H7 (cell line): ENCODE data around the gene USP2. TPM values are rescaled to one million over a fixed set of nuclear protein-coding genes. Genes with fewer than 3 reads are reported as not detected.

Experiments
- DNase-seq: peaks from one replicate; pipeline ENCODE4 v3.0.0; 2012
- H3K27me3 ChIP-seq: 2 replicates; pipeline ENCODE4 v1.6.0; 2011; ENCODE audit warnings: mild to moderate bottlenecking, low read length; ENCODE audit not compliant: control insufficient read depth, insufficient read depth
- H3K36me3 ChIP-seq: replicated peaks from 2 replicates; pipeline ENCODE4 v1.5.1; 2011; ENCODE audit warnings: low read length; ENCODE audit not compliant: control insufficient read depth, insufficient read depth
- H3K4me3 ChIP-seq: 2 replicates; pipeline ENCODE4 v1.5.1; 2011; ENCODE audit warnings: low read depth, mild to moderate bottlenecking, control low read depth, low read length, moderate library complexity; ENCODE audit not compliant: insufficient read depth
- total RNA-seq: library from RNA; depleted of rRNA; stranded (reverse); fragments of >200 nt; shearing (Covaris generic); gene quantifications from 2 replicates; pipeline ENCODE4 v1.2.3, GENCODE V29; 2014

The USP2 gene
- total RNA-seq, 1 experiment from 2014 or later, result 2.8 TPM

DNA sequence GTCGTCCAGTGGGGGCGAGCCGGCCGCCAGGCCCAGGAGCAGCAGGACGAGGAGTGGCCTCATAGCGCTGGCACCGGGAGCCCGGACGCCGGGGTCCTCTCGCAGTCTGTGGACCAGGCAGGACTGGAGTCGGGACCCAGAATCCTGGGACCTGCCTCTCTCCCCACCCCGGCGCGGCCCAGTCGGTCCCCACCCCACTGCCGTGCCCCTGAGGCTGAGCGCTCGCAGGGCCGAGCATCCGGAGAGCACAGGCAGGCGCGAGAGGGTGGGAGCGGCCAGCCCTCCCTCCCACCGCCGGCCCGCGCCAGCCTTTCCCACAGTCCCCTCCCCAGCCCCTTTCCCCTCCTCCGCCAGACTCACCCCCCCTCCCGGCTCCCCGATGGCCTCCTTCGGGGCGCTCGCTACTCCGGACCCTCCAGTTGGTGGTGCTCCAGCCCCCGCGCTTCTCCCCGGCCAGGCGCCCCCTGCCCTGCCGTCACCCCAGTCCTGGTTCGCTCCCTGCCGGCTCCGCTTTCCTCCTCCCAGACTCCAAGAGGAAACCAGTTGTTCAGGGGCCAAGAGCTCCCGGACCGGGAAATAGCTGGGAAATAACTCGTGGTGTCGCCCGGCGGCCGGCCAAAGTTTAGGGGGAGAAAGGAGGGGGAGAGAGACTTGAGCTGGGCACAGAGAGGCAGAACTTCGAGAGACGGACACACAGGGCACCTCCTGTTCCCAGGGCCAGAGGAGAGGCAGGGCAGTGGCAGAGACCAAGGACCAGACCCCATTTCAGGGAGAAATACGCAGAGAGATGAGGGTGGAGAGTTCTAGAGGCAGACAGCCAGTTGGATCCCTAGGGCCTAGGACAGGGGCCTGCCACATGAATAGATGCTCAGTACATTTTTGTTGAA is 40.9 kb downstream of the USP2 start, which contains the start of gene C1QTNF5:
C1QTNF5 (minus strand) TSS at position 549 of the 887 bp plus-strand sequence; CDS start at position 63, 486 bp downstream.
- peaks cover 38% of the 10 kb centered on the region for H3K27me3 ChIP-seq
- DNase-seq, result peak; percentile 90

GRCh38 chr11:119339589-119340334 is 41.7 kb downstream of the USP2 start:
- peaks cover 38% of the 10 kb centered on the region for H3K27me3 ChIP-seq
- DNase-seq, result peak; percentile 96
- peak overlapping the region; percentile 59 for H3K4me3 ChIP-seq
- H3K36me3 ChIP-seq, result peaks cover 7% of the 10 kb centered on the region

More for the DNA sequence above, 40.9 kb downstream of the USP2 start, which contains the start of gene C1QTNF5:
- H3K36me3 ChIP-seq, result peaks cover 7% of the 10 kb centered on the region
- peak within 1 kb of the TSS; percentile 59 for H3K4me3 ChIP-seq

- peak; percentile 54 for DNase-seq
- peaks cover 7% of the 10 kb centered on the region for H3K36me3 ChIP-seq
- peak overlapping the region; percentile 59 for H3K4me3 ChIP-seq
- peaks cover 38% of the 10 kb centered on the region for H3K27me3 ChIP-seq
These were observed 42.4 kb downstream of the USP2 start for GRCh38 chr11:119338965-119339588.

DNA sequence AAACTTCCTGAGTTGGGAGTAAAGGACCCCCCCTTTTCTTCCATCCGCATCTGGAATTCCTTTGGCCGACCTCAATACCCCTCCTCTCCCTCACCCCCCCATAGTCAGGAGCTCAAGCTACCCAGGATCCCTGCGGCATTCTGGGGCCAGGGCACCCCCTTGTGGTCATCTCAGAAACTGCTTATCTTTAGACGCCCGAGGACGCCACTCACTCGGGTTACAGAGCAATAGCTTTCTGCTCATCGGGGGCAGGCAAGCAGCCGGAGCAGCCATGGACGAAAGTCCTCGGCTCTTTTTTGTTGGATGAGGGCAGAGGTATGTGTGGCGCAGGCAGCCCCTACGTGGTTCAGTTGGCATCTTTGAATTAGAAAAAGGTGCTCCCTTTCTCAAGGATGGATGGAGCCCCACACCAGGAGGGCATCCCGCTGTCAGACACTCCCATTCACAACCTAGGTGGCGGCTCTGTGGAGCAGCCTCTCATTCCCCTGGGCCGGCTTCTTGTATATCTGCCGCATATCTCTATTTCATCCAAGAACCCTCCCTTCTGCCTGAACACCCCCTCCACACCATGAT is 43.1 kb downstream of the USP2 start:
- H3K27me3 ChIP-seq, result peaks cover 38% of the 10 kb centered on the region
- peaks cover 7% of the 10 kb centered on the region for H3K36me3 ChIP-seq
- peak overlapping the region; percentile 27 for H3K4me3 ChIP-seq
- peak; percentile 93 for DNase-seq

GRCh38 chr11:119337581-119338317 is 43.7 kb downstream of the USP2 start:
- peak; percentile 90 for DNase-seq
- Histone ChIP-seq H3K27me3 (peaks cover 38% of the 10 kb centered on the region), H3K36me3 (peaks cover 7% of the 10 kb centered on the region), H3K4me3 (peak overlapping the region; percentile 27)

DNA sequence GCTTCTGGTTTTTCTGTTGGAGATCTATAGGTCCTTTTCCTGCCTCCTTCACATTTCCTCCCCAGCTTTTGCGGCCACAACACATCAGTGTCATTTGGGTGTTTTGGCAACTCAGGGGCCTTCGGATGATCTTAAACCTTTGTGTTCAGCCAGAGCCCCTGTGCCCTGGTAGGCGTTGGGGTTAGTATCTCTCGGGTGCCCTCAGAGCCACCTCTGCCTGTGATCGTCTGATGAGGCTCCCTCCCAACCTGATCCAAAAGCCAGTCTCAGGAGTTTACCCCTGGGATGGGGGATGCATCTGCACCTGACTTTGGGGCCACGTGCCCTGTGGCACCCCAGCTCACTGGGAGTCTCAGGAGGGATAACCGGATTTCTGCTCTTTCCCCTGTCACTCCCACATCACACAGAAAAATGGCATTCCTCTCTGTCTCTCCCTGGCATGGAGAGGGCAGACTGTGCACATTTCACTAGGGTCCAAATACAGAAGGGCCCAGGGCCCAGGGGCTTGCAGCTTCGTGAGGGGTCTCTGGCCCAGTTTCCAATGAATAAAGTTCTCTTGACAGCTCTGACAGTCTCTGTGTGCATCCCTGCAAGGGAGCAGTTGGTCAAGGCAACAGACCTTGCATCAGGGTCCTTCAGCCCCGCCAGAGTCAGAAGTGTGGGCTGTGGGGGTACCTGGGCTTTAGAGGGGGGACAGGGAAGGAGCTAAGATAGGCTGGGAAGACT is 44.6 kb downstream of the USP2 start:
- peaks cover 31% of the 10 kb centered on the region for H3K27me3 ChIP-seq
- peak; percentile 14 for DNase-seq
- peaks cover 7% of the 10 kb centered on the region for H3K36me3 ChIP-seq
- peak overlapping the region; percentile 27 for H3K4me3 ChIP-seq

- Histone ChIP-seq H3K36me3 (peaks cover 7% of the 10 kb centered on the region), H3K4me3 (no peak overlapping the region), H3K27me3 (peaks cover 21% of the 10 kb centered on the region)
- peak; percentile 24 for DNase-seq
These were observed 45.6 kb downstream of the USP2 start for GRCh38 chr11:119335655-119336543.

DNA sequence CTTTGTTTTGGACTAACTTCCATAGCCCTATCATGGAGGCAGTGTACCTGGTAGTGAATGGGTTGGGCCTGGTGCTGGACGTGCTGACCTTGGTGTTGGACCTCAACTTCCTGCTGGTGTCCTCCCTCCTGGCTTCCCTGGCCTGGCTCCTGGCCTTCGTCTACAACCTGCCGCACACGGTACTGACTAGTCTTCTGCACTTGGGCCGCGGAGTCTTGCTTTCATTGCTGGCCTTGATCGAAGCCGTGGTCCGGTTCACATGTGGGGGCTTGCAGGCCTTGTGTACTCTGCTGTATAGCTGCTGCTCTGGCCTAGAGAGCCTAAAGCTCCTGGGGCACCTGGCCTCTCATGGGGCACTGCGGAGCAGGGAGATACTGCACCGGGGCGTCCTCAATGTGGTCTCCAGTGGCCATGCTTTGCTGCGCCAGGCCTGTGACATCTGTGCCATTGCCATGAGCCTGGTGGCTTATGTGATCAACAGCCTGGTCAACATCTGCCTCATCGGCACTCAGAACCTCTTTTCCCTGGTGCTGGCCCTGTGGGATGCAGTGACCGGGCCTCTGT is 46.3 kb downstream of the USP2 start:
- Histone ChIP-seq H3K4me3 (peak overlapping the region; percentile 84), H3K27me3 (peaks cover 14% of the 10 kb centered on the region), H3K36me3 (peaks cover 7% of the 10 kb centered on the region)
- DNase-seq, result peak; percentile 20

DNA sequence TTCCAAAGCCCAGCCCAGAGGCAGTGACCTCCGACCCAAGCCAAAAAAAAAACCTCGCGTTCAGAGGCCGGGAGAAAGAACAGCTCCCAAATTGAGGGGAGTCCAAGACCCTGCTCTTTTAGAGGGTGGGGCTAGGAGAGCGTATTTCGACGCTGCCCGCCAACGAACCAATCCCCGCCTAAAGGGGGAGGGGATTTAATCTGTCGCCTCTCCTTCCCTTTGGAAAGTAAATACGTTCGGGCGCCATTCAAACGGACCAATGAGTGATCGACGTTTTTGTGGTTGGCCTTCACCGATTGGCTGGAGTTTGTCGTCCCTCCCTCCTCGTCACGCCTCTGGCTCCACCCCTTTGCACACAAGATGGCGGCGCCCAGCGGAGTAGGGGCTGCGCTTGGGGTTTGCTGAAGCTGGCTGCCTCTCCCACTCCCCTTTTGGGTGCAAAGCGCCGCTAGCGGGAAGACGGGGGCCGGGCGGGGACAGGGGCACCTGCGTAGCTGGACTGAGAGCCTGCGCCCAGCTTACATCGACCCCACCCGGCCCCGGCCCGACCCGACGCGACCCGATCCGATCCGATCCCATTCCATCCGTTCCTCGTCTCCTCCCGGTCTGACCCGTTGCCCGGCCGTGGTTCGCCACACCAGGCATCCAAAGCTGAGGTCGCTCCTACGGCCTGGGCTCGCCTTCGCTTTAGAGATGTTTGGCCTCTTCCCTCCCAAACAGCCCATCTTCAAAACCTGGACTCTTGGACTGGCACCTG is 47.1 kb downstream of the USP2 start, which contains the start of gene RNF26:
RNF26 (plus strand) TSS at position 354 of the 757 bp plus-strand sequence. CDS start 596 bp downstream, outside the sequence.
- DNase-seq, result peak; percentile 99
- Histone ChIP-seq H3K4me3 (peak within 1 kb of the TSS; percentile 84), H3K36me3 (peaks cover 7% of the 10 kb centered on the region), H3K27me3 (peaks cover 8% of the 10 kb centered on the region)

DNA sequence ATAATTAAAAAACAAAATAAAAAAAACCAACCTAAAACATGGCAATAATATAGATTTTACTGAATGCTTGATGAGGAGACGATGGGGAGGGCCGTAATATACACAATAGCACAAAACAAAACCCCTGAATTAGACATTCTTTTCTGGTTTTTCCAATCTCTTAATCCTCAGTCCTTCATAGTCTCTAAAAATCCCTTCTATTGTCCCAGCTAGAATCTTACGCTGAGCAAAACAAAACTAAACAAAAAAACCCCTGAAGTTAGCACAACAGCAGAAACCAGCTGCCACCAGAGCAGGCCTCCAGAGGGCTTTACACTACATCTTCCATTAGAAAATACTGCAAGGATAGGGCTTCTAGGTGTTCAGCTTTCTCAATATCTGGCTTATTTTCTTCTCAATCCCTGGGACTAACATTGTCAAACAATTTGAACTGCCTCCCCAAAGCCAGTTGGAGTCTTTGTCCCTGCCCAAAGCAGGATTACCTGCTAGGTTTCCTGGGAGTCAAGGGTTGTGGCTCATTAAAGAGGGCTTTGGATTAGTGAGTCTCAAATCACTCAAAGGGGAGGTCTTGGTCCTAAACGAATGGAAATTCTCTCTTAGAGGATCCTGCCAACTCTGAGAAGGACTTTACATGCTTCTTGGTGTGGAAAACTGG is 49.3 kb downstream of the USP2 start:
- peak; percentile 3 for DNase-seq
- peaks cover 7% of the 10 kb centered on the region for H3K36me3 ChIP-seq
- H3K4me3 ChIP-seq, result no peak overlapping the region
- no peaks in the 10 kb centered on the region for H3K27me3 ChIP-seq

GRCh38 chr11:119330237-119330636 is 51.3 kb downstream of the USP2 start:
- Histone ChIP-seq H3K36me3 (no peaks in the 10 kb centered on the region), H3K27me3 (no peaks in the 10 kb centered on the region), H3K4me3 (no peak overlapping the region)
- no peak for DNase-seq
